Hepatocyte (in vitro differentiated cells): ENCODE data around the gene NTNG1. TPM values are rescaled to one million over a fixed set of nuclear protein-coding genes. Genes with fewer than 3 reads are reported as not detected.

Experiments
- DNase-seq: peaks from one replicate; pipeline ENCODE4 v3.0.0-alpha.2; 2016; ENCODE audit warnings: low spot score
- H2AFZ ChIP-seq: fragments of 200-600 bp; sonication (generic); 2 replicates; pipeline ENCODE4 v1.6.0; 2016; ENCODE audit warnings: antibody characterized with exemption, mild to moderate bottlenecking
- H3K27ac ChIP-seq: fragments of 200-600 bp; sonication (generic); 2 replicates; pipeline ENCODE4 v1.5.1; 2016; ENCODE audit warnings: mild to moderate bottlenecking
- H3K27me3 ChIP-seq: fragments of 200-600 bp; sonication (generic); 2 replicates; pipeline ENCODE4 v1.6.1; 2016
- H3K36me3 ChIP-seq: fragments of 200-600 bp; sonication (generic); replicated peaks from 2 replicates; pipeline ENCODE4 v1.5.1; 2016; ENCODE audit warnings: low read depth; ENCODE audit not compliant: insufficient read depth
- H3K4me1 ChIP-seq: fragments of 200-600 bp; sonication (generic); 2 replicates; pipeline ENCODE4 v1.5.1; 2016; ENCODE audit warnings: mild to moderate bottlenecking, moderate library complexity; ENCODE audit not compliant: insufficient read depth
- H3K4me2 ChIP-seq: fragments of 200-600 bp; sonication (generic); 2 replicates; pipeline ENCODE4 v1.6.0; 2016
- H3K4me3 ChIP-seq: fragments of 200-600 bp; sonication (generic); 2 replicates; pipeline ENCODE4 v1.5.1; 2016; ENCODE audit warnings: mild to moderate bottlenecking
- H3K79me2 ChIP-seq: fragments of 200-600 bp; sonication (generic); 2 replicates; pipeline ENCODE4 v1.6.0; 2017; ENCODE audit warnings: mild to moderate bottlenecking
- H3K9me2 ChIP-seq: fragments of 200-600 bp; sonication (generic); replicated peaks from 2 replicates; pipeline ENCODE4 v1.6.0; 2017; ENCODE audit warnings: mild to moderate bottlenecking; ENCODE audit not compliant: insufficient read depth
- H3K9me3 ChIP-seq: fragments of 200-600 bp; sonication (generic); 2 replicates; pipeline ENCODE4 v1.5.1; 2016; ENCODE audit warnings: low read depth, mild to moderate bottlenecking
- H4K20me1 ChIP-seq: fragments of 200-600 bp; sonication (generic); 2 replicates; pipeline ENCODE4 v1.6.0; 2016; ENCODE audit warnings: mild to moderate bottlenecking; ENCODE audit not compliant: insufficient read depth, poor library complexity, severe bottlenecking
- CTCF ChIP-seq: fragments of 200-600 bp; sonication (generic); IDR thresholded peaks from 2 replicates; pipeline ENCODE4 v1.5.1; 2016; ENCODE audit warnings: antibody characterized with exemption, mild to moderate bottlenecking; ENCODE audit not compliant: poor library complexity
- EZH2 ChIP-seq: fragments of 200-600 bp; sonication (generic); IDR thresholded peaks from 2 replicates; pipeline ENCODE4 v1.6.1; 2016; ENCODE audit warnings: antibody characterized with exemption, mild to moderate bottlenecking, borderline replicate concordance
- EZH2phosphoT487 ChIP-seq: fragments of 200-600 bp; sonication (generic); IDR thresholded peaks from one replicate; pipeline ENCODE4 v1.6.1; 2018; ENCODE audit warnings: antibody characterized with exemption, mild to moderate bottlenecking, low read depth, moderate library complexity; ENCODE audit not compliant: unreplicated experiment, severe bottlenecking
- WGBS: methylation state at CpG from one replicate; pipeline ENCODE4 v1.1.6; 2016; ENCODE audit warnings: low lambda C conversion rate; ENCODE audit errors: missing lambda C conversion rate; 5-methylcytosine and 5-hydroxymethylcytosine counted together
- polyA plus RNA-seq: library from polyadenylated mRNA; unstranded; fragments of >200 nt; fragmentation: Nextera tagmentation; extraction: Ambion mirVana; gene quantifications from 2 replicates; pipeline ENCODE4 v1.2.1, GENCODE V29; 2016
- total RNA-seq: library from RNA; depleted of rRNA; stranded (reverse); fragments of >200 nt; gene quantifications from 2 replicates; pipeline ENCODE4 v1.2.3, GENCODE V29; 2014

The NTNG1 gene
- total and polyA plus RNA-seq, 2 experiments from 2014 or later: 1.4 to 3.9 TPM

- H3K4me3 ChIP-seq: no peak overlapping the region
- H3K27ac ChIP-seq: no peak overlapping the region
- H3K9me3 ChIP-seq: no peaks in the 10 kb centered on the region
- TF ChIP-seq EZH2: no peak
- TF ChIP-seq EZH2phosphoT487: no peak
- TF ChIP-seq CTCF: no peak
- H3K79me2 ChIP-seq: no peaks in the 10 kb centered on the region
- H3K4me1 ChIP-seq: no peaks in the 10 kb centered on the region
- no peaks in the 10 kb centered on the region for H3K36me3 ChIP-seq
- no peaks in the 10 kb centered on the region for H4K20me1 ChIP-seq
- no peak overlapping the region for H2AFZ ChIP-seq
- peaks cover 53% of the 10 kb centered on the region for H3K27me3 ChIP-seq
- H3K4me2 ChIP-seq: peak overlapping the region; percentile 99
- 54% methylated on average over 2 of the region's 2 CpGs for WGBS
- DNase-seq: no peak
- no peaks in the 10 kb centered on the region for H3K9me2 ChIP-seq
These were observed 1.8 kb downstream of the NTNG1 start for GRCh38 chr1:107142666-107143065.

GRCh38 chr1:107145637-107146036 is 4.8 kb downstream of the NTNG1 start:
- no peaks in the 10 kb centered on the region for H3K9me2 ChIP-seq
- no peak for TF ChIP-seq EZH2
- TF ChIP-seq CTCF: no peak
- no peaks in the 10 kb centered on the region for H4K20me1 ChIP-seq
- WGBS: 87% methylated on average over 3 of the region's 3 CpGs
- H3K27me3 ChIP-seq: peaks cover 25% of the 10 kb centered on the region
- H3K4me2 ChIP-seq: no peak overlapping the region
- no peak overlapping the region for H3K4me3 ChIP-seq
- no peak overlapping the region for H2AFZ ChIP-seq
- no peak for DNase-seq
- no peaks in the 10 kb centered on the region for H3K4me1 ChIP-seq
- no peaks in the 10 kb centered on the region for H3K9me3 ChIP-seq
- H3K79me2 ChIP-seq: no peaks in the 10 kb centered on the region
- H3K36me3 ChIP-seq: no peaks in the 10 kb centered on the region
- no peak overlapping the region for H3K27ac ChIP-seq

- Histone ChIP-seq H3K27ac (no peak overlapping the region), H3K4me1 (no peaks in the 10 kb centered on the region), H3K4me2 (no peak overlapping the region), H3K79me2 (no peaks in the 10 kb centered on the region), H3K9me3 (no peaks in the 10 kb centered on the region), H3K27me3 (peaks cover 14% of the 10 kb centered on the region), H3K36me3 (no peaks in the 10 kb centered on the region), H2AFZ (no peak overlapping the region), H4K20me1 (no peaks in the 10 kb centered on the region), H3K4me3 (no peak overlapping the region), H3K9me2 (no peaks in the 10 kb centered on the region)
- DNase-seq: no peak
- WGBS: 84% methylated on average over 6 of the region's 6 CpGs
- TF ChIP-seq CTCF: no peak
- no peak for TF ChIP-seq EZH2
- no peak for TF ChIP-seq EZH2phosphoT487
These were observed 7.0 kb downstream of the NTNG1 start for GRCh38 chr1:107147843-107148242.

- WGBS: 63% methylated on average over 1 of the region's 1 CpG
- Histone ChIP-seq H3K9me3 (no peaks in the 10 kb centered on the region), H3K79me2 (no peaks in the 10 kb centered on the region), H3K4me2 (no peak overlapping the region), H3K4me3 (no peak overlapping the region), H3K9me2 (no peaks in the 10 kb centered on the region), H4K20me1 (no peaks in the 10 kb centered on the region), H2AFZ (no peak overlapping the region), H3K27ac (no peak overlapping the region), H3K4me1 (no peaks in the 10 kb centered on the region), H3K36me3 (no peaks in the 10 kb centered on the region), H3K27me3 (no peaks in the 10 kb centered on the region)
- DNase-seq: no peak
- no peak for TF ChIP-seq EZH2
- no peak for TF ChIP-seq EZH2phosphoT487
- no peak for TF ChIP-seq CTCF
These were observed 9.1 kb downstream of the NTNG1 start for GRCh38 chr1:107149946-107150345.
